Neural progenitor cell (in vitro differentiated cells): ENCODE data around the gene CTDNEP1.

Experiments
- EZH2 ChIP-seq: fragments of 200-600 bp; sonication (generic); IDR thresholded peaks from 2 replicates; pipeline ENCODE4 v1.6.1; 2017; ENCODE audit warnings: antibody characterized with exemption, mild to moderate bottlenecking, moderate library complexity
- EZH2phosphoT487 ChIP-seq: fragments of 200-600 bp; sonication (generic); IDR thresholded peaks from 2 replicates; pipeline ENCODE4 v1.6.1; 2017; ENCODE audit warnings: antibody characterized with exemption
- TF ChIP-seq, protein P1 (sequence below): fragments of 200-600 bp; sonication (generic); IDR thresholded peaks from 2 replicates; pipeline ENCODE4 v1.5.1; 2017; ENCODE audit warnings: antibody characterized with exemption, mild to moderate bottlenecking

DNA sequence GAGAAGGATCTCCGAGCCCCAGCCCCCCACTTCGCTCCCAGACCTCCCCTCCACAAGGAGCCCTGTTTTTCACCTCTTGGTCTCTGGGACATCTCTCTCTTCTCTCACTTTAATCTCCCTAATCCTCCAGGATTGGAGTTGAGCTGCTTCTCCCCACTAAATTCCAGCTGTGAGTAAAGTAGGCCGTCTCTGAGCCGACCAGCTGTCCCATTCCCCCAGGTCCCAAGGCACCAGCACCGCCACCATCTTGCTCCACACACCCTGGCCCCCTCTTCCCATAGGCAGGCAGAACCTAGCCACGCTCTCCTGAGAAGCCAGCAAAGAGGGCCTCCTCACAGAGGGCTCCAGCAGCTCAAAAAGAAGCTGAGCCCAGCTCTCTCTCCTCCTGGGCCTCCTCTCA, 32.8 kb downstream of the CTDNEP1 start:
- no peak for TF ChIP-seq EZH2phosphoT487
- TF ChIP-seq EZH2, result no peak
- TF ChIP-seq, protein P1, sequence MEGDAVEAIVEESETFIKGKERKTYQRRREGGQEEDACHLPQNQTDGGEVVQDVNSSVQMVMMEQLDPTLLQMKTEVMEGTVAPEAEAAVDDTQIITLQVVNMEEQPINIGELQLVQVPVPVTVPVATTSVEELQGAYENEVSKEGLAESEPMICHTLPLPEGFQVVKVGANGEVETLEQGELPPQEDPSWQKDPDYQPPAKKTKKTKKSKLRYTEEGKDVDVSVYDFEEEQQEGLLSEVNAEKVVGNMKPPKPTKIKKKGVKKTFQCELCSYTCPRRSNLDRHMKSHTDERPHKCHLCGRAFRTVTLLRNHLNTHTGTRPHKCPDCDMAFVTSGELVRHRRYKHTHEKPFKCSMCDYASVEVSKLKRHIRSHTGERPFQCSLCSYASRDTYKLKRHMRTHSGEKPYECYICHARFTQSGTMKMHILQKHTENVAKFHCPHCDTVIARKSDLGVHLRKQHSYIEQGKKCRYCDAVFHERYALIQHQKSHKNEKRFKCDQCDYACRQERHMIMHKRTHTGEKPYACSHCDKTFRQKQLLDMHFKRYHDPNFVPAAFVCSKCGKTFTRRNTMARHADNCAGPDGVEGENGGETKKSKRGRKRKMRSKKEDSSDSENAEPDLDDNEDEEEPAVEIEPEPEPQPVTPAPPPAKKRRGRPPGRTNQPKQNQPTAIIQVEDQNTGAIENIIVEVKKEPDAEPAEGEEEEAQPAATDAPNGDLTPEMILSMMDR, result no peak
